ENCODE results near the gene MOB2.

The MOB2 gene

GRCh38 chr11:1455763-1456060, 30.9 kb downstream of the MOB2 start:
- no peak for DNase-seq

- DNase-seq: no peak
Observed at GRCh38 chr11:1455032-1455762, 31.4 kb downstream of the MOB2 start.

GRCh38 chr11:1454576-1454975, 32.0 kb downstream of the MOB2 start:
- no peak for DNase-seq

GRCh38 chr11:1453611-1454034, 33.0 kb downstream of the MOB2 start:
- DNase-seq: no peak

- no peak for DNase-seq
Observed at GRCh38 chr11:1452744-1453143, 33.8 kb downstream of the MOB2 start.

GRCh38 chr11:1451781-1452470, 34.7 kb downstream of the MOB2 start:
- DNase-seq: no peak

- no peak for DNase-seq
Observed at GRCh38 chr11:1450949-1451710, 35.4 kb downstream of the MOB2 start.

- no peak for DNase-seq
Observed at GRCh38 chr11:1450344-1450875, 36.2 kb downstream of the MOB2 start.

- DNase-seq: no peak
Observed at GRCh38 chr11:1449490-1450243, 36.9 kb downstream of the MOB2 start.

GRCh38 chr11:1448882-1449281, 37.7 kb downstream of the MOB2 start:
- no peak for DNase-seq

GRCh38 chr11:1447845-1448825, 38.4 kb downstream of the MOB2 start:
- no peak for DNase-seq

GRCh38 chr11:1446623-1447022, 40.0 kb downstream of the MOB2 start:
- no peak for DNase-seq

GRCh38 chr11:1445741-1446445, 40.7 kb downstream of the MOB2 start:
- no peak for DNase-seq

- no peak for DNase-seq
Observed at GRCh38 chr11:1444823-1445422, 41.7 kb downstream of the MOB2 start.

- no peak for DNase-seq
Observed at GRCh38 chr11:1444321-1444720, 42.3 kb downstream of the MOB2 start.

- DNase-seq: no peak
Observed at GRCh38 chr11:1443737-1444136, 42.8 kb downstream of the MOB2 start.

GRCh38 chr11:1442807-1443366, 43.7 kb downstream of the MOB2 start:
- no peak for DNase-seq

- DNase-seq: no peak
Observed at GRCh38 chr11:1442163-1442562, 44.4 kb downstream of the MOB2 start.

GRCh38 chr11:1440496-1440895, 46.1 kb downstream of the MOB2 start:
- no peak for DNase-seq

GRCh38 chr11:1440066-1440465, 46.5 kb downstream of the MOB2 start:
- no peak for DNase-seq
